Tibial nerve (tissue), 4 donors: ENCODE data around the gene SFT2D3. TPM values are rescaled to one million over a fixed set of nuclear protein-coding genes. Genes with fewer than 3 reads are reported as not detected.
"Not testable (repeated sequence)": the region's sequence is repeated elsewhere in the genome, so short reads cannot be mapped to it uniquely, and the experiment has no call there.

Experiments used
- DNase-seq, 2 donors: peaks; one replicate each; pipeline ENCODE4 v3.0.0-alpha.2; 2019; ENCODE audit warnings: low spot score in 2 of 2
- H3K27ac ChIP-seq, 4 donors: fragments of 200-600 bp; sonication (generic) in 3 of 4; one replicate each; pipeline ENCODE4 v1.5.1; 2017 to 2019; ENCODE audit warnings: mild to moderate bottlenecking in 1 of 4
- H3K27me3 ChIP-seq, 2 donors: fragments of 200-600 bp; sonication (generic) in 1 of 2; one replicate each; pipeline versions ENCODE4 v1.5.1 to v1.6.0; 2017 to 2019
- H3K36me3 ChIP-seq, 3 donors: fragments of 200-600 bp; sonication (generic); one replicate each; pipeline ENCODE4 v1.5.1; 2018 to 2019
- H3K4me1 ChIP-seq, 4 donors: fragments of 200-600 bp; sonication (generic) in 3 of 4; one replicate each; pipeline ENCODE4 v1.5.1; 2017 to 2019
- H3K4me3 ChIP-seq, 4 donors: fragments of 200-600 bp; sonication (generic) in 3 of 4; one replicate each; pipeline ENCODE4 v1.5.1; 2017 to 2019; ENCODE audit warnings: mild to moderate bottlenecking in 1 of 4, moderate library complexity in 1 of 4
- H3K9me3 ChIP-seq, 4 donors: fragments of 200-600 bp; sonication (generic) in 3 of 4; one replicate each; pipeline ENCODE4 v1.5.1; 2017 to 2019
- CTCF ChIP-seq, 5 experiments: fragments of 200-600 bp in 3 of 5; fragments of 450-650 bp in 2 of 5; sonication (generic) in 3 of 5; IDR thresholded peaks; one replicate each; pipeline ENCODE4 v1.5.1; 2016 to 2019; ENCODE audit warnings: antibody characterized with exemption in 5 of 5, mild to moderate bottlenecking in 3 of 5, moderate library complexity in 2 of 5
- EP300 ChIP-seq, 2 donors: sonication (generic); formaldehyde crosslinking; IDR thresholded peaks; one replicate each; pipeline ENCODE4 v1.6.1; 2017; ENCODE audit warnings: antibody characterized with exemption in 2 of 2, mild to moderate bottlenecking in 1 of 2
- POLR2A ChIP-seq, 2 donors: fragments of 450-650 bp; IDR thresholded peaks; one replicate each; pipeline ENCODE4 v1.6.1; 2017; ENCODE audit warnings: antibody characterized with exemption in 2 of 2, mild to moderate bottlenecking in 2 of 2, moderate library complexity in 2 of 2
- WGBS, 2 donors: methylation state at CpG; one replicate each; pipeline ENCODE4 v1.1.5; 2018; 5-methylcytosine and 5-hydroxymethylcytosine counted together
- total RNA-seq, 4 donors: library from RNA; depleted of rRNA; stranded (reverse); fragments of >200 nt; gene quantifications; one replicate each; pipeline ENCODE4 v1.1.0, GENCODE V29; 2016

Gene SFT2D3
- total RNA-seq, 4 donors from 2014 or later = 10.7 to 13.6 (median 12.4) TPM

GRCh38 chr2:127739800-127740199, 38.5 kb downstream of the SFT2D3 start:
- peaks cover 0 to 3% (median 0%) of the 10 kb centered on the region in 3 donors for H3K36me3 ChIP-seq
- TF ChIP-seq EP300 (IDR thresholded peaks at IDR 0.05) (no peak), POLR2A (IDR thresholded peaks at IDR 0.05) (no peak), CTCF (IDR thresholded peaks at IDR 0.05) (no peak)
- 40 to 62% methylated on average over 1 of the region's 1 CpG for WGBS, 2 donors
- no peak overlapping the region for H3K27ac ChIP-seq
- H3K27me3 ChIP-seq = no peaks in the 10 kb centered on the region
- no peak for DNase-seq
- H3K4me1 ChIP-seq = peaks cover 0 to 10% (median 0%) of the 10 kb centered on the region in 4 donors
- H3K4me3 ChIP-seq = no peak overlapping the region
- H3K9me3 ChIP-seq = no peaks in the 10 kb centered on the region

GRCh38 chr2:127740665-127741288, 39.5 kb downstream of the SFT2D3 start:
- 84 to 86% methylated on average over 3 of the region's 3 CpGs for WGBS, 2 donors
- DNase-seq = no peak

GRCh38 chr2:127743477-127744026, 42.3 kb downstream of the SFT2D3 start:
- WGBS, 2 donors = 59 to 60% methylated on average over 3 of the region's 3 CpGs

More at GRCh38 chr2:127740665-127741288, 39.5 kb downstream of the SFT2D3 start:
- no peak for TF ChIP-seq POLR2A (IDR thresholded peaks at IDR 0.05)
- Histone ChIP-seq H3K4me3 (no peak overlapping the region), H3K36me3 (peaks cover 0 to 5% (median 0%) of the 10 kb centered on the region in 3 donors), H3K9me3 (no peaks in the 10 kb centered on the region), H3K4me1 (peaks cover 0 to 10% (median 0%) of the 10 kb centered on the region in 4 donors), H3K27ac (no peak overlapping the region), H3K27me3 (no peaks in the 10 kb centered on the region)

GRCh38 chr2:127747621-127748020, 46.3 kb downstream of the SFT2D3 start:
- peaks cover 0 to 3% (median 0%) of the 10 kb centered on the region in 4 donors for H3K4me1 ChIP-seq
- H3K9me3 ChIP-seq = no peaks in the 10 kb centered on the region
- no peak for DNase-seq
- 94 to 96% methylated on average over 5 of the region's 5 CpGs for WGBS, 2 donors
- H3K27ac ChIP-seq = no peak overlapping the region
- H3K4me3 ChIP-seq = no peak overlapping the region
- H3K36me3 ChIP-seq = peaks cover 0 to 24% (median 0%) of the 10 kb centered on the region in 3 donors
- H3K27me3 ChIP-seq = no peaks in the 10 kb centered on the region
- TF ChIP-seq EP300 (IDR thresholded peaks at IDR 0.05) (no peak), POLR2A (IDR thresholded peaks at IDR 0.05) (no peak), CTCF (IDR thresholded peaks at IDR 0.05) (no peak)

More at GRCh38 chr2:127743477-127744026, 42.3 kb downstream of the SFT2D3 start:
- Histone ChIP-seq H3K4me3 (no peak overlapping the region), H3K4me1 (peaks cover 0 to 10% (median 0%) of the 10 kb centered on the region in 4 donors), H3K27ac (no peak overlapping the region), H3K27me3 (no peaks in the 10 kb centered on the region), H3K9me3 (no peaks in the 10 kb centered on the region), H3K36me3 (peaks cover 0 to 15% (median 0%) of the 10 kb centered on the region in 3 donors)
- TF ChIP-seq POLR2A (IDR thresholded peaks at IDR 0.05) (no peak), CTCF (IDR thresholded peaks at IDR 0.05) (no peak), EP300 (IDR thresholded peaks at IDR 0.05) (no peak)
- no peak for DNase-seq

- not testable (repeated sequence) for H3K27ac ChIP-seq, H3K27me3 ChIP-seq, H3K4me3 ChIP-seq, H3K4me1 ChIP-seq, DNase-seq, H3K9me3 ChIP-seq
- WGBS, 2 donors = 70 to 85% methylated on average over 5 of the region's 5 CpGs
- peaks cover 0 to 29% (median 0%) of the 10 kb centered on the region in 3 donors for H3K36me3 ChIP-seq
Measured at GRCh38 chr2:127749537-127749936, 48.2 kb downstream of the SFT2D3 start.

GRCh38 chr2:127753374-127753773, 52.1 kb downstream of the SFT2D3 start:
- Histone ChIP-seq H3K4me1 (no peaks in the 10 kb centered on the region), H3K27ac (no peak overlapping the region), H3K9me3 (no peaks in the 10 kb centered on the region), H3K27me3 (no peaks in the 10 kb centered on the region), H3K4me3 (no peak overlapping the region), H3K36me3 (peaks cover 0 to 20% (median 0%) of the 10 kb centered on the region in 3 donors)
- TF ChIP-seq CTCF (IDR thresholded peaks at IDR 0.05) (no peak), POLR2A (IDR thresholded peaks at IDR 0.05) (no peak), EP300 (IDR thresholded peaks at IDR 0.05) (no peak)
- DNase-seq = no peak
